GOT3 (cell line): ENCODE measurements around the gene STAG3.
"Not testable (repeated sequence)": the region's sequence is repeated elsewhere in the genome, so short reads cannot be mapped to it uniquely, and the experiment has no call there.

ENCODE experiments used
- DNase-seq: peaks from one replicate; lab custom pipeline; 2025; ENCODE audit warnings: mixed read lengths; lab: John Stamatoyannopoulos, UW

The STAG3 gene

DNA sequence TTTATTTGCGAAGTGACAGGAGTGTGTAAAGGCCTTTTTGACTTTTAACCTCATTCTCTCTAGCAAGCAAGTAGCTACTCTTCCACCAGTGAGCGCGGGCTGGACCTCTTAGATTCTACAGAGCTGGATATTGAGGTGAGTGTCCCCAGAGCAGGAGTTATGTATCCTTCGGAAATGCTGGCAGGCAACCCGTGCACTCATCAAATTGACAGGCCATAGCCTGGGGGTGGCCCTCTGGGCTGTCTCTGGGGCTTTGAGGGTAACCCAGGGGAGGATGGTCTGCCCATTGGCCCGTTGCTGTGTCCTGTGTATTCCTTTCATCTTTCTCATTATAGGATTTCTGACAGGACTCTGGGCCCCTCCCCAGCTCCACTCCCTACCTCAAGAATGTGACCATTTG is 36.0 kb downstream of the STAG3 start:
- DNase-seq: no peak

DNA sequence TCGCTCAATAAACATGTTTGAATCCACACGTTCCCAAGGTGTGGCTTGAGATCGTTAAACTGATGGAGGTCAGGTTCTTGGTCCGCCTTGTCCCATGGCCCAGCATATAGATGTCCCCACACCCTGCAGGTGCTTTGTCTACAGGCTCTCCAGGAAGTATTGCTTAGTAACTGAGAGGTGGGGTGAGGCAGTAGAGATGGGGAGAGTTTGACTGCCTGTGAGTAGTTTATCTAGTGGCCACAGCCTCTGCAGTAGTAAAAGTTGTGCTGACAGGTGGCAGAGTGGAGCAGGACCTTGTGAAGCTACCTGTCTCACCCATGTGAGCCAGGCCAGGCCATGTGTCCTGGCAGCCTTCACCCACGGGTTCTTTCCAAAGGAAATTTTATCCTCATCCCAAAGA is 36.6 kb downstream of the STAG3 start:
- DNase-seq: not testable (repeated sequence)

DNA sequence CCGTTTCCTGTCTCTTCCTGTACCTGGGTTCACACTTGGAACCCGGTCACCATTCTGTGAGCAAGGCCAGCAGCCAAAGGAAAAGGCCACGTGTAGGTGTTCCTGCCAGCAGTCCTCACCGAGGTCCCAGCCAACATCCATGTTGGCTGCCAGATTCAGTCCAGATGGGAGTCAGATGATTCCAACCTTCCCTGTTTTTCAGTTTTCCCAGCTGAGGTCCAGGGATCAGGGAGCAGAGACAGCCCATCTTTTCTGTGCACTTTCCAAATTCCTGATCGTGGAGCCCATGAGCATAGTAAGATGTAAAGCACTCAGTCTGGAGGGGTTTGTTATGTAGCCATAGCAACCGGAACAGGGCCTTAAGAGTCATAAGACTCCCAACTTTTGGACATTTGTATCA is 38.2 kb downstream of the STAG3 start:
- DNase-seq: no peak

DNA sequence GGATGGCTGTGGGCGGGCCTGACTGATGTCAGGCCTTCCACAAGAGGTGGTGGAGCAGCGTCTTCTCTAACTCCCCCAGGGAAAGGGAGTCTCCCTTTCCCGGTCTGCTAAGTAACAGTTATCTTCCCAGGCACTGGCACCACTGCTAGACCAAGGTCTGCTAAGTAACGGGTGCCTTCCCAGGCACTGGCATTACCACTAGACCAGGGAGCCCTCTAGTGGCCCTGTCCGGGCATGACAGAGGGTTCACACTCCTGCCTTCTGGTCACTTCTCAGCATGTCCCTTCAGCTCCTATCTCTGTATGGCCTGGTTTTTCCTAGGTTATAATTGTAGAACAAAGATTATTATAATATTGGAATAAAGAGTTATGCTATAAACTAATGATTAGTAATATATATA is 40.2 kb downstream of the STAG3 start:
- DNase-seq: peak; percentile 27

DNA sequence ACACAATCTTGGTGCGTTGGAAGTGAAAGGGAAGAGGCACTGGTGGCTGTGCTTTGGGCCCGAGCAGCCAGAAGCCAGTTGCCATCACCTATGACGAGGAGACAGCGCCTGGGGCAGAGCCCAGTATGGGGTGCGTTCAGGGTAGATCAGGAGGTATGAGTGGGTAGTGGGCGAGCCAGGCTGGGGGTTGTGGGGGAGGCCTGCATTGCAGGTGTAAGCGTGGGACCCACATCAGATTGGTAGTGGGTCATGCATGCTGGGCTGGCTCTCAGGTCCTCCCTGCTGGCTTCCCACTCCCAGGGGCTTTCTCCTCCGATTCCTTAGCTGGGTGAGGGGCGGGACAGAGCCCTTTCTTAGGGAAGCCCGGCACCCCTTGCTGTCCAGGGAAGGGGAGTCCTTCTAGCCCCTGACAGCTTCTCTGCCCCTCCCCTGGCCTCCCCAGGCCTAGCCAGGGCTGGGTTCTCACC is 41.6 kb downstream of the STAG3 start:
- DNase-seq: no peak

DNA sequence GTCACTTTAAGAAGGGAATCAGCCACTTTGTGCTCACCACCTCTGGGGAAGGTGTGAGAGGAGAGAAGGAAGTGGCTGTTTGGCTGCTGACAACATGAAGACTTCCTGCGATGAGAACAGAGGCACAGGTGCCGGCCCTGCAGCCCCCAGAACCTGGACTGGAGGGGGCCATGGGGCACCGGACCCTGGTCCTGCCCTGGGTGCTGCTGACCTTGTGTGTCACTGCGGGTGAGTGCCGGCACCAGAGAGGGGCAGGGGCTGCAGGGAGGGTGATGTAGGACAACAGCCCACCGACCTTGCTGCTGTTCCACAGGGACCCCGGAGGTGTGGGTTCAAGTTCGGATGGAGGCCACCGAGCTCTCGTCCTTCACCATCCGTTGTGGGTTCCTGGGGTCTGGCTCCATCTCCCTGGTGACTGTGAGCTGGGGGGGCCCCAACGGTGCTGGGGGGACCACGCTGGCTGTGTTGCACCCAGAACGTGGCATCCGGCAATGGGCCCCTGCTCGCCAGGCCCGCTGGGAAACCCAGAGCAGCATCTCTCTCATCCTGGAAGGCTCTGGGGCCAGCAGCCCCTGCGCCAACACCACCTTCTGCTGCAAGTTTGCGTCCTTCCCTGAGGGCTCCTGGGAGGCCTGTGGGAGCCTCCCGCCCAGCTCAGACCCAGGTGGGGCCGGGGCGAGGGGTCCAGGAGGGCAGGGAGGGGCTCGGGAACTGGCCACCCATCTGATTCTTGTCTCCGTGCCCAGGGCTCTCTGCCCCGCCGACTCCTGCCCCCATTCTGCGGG is 42.3 kb downstream of the STAG3 start, which contains the start of gene PVRIG:
PVRIG (plus strand) TSS at position 149 of the 785 bp plus-strand sequence; CDS start at position 171, 22 bp downstream.
- DNase-seq: not testable (repeated sequence)

DNA sequence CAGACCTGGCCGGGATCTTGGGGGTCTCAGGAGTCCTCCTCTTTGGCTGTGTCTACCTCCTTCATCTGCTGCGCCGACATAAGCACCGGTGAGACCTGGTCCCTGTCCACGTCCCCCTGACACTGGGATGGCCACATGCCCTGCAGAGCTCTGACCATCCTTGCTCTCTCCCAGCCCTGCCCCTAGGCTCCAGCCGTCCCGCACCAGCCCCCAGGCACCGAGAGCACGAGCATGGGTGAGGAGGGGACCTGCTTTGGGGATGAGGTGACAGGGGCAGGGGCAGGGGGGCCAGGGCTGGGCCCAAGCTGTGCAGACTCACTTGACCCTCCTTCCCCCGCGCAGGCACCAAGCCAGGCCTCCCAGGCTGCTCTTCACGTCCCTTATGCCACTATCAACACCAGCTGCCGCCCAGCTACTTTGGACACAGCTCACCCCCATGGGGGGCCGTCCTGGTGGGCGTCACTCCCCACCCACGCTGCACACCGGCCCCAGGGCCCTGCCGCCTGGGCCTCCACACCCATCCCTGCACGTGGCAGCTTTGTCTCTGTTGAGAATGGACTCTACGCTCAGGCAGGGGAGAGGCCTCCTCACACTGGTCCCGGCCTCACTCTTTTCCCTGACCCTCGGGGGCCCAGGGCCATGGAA is 43.0 kb downstream of the STAG3 start:
- no peak for DNase-seq

DNA sequence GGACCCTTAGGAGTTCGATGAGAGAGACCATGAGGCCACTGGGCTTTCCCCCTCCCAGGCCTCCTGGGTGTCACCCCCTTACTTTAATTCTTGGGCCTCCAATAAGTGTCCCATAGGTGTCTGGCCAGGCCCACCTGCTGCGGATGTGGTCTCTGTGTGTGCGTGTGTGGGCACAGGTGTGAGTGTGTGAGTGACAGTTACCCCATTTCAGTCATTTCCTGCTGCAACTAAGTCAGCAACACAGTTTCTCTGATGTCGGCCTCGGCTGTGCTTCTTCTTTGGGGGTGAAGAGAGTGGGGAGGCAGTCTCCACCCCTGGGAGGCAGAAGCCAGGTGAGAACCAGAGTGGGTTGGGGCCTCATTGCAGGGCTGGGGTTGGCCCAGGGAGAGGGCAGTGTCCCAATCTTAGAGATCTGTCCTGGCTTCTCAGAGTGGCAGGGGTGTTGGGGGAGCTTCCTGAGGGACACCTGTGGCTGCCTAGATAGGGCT is 43.6 kb downstream of the STAG3 start:
- DNase-seq: no peak

DNA sequence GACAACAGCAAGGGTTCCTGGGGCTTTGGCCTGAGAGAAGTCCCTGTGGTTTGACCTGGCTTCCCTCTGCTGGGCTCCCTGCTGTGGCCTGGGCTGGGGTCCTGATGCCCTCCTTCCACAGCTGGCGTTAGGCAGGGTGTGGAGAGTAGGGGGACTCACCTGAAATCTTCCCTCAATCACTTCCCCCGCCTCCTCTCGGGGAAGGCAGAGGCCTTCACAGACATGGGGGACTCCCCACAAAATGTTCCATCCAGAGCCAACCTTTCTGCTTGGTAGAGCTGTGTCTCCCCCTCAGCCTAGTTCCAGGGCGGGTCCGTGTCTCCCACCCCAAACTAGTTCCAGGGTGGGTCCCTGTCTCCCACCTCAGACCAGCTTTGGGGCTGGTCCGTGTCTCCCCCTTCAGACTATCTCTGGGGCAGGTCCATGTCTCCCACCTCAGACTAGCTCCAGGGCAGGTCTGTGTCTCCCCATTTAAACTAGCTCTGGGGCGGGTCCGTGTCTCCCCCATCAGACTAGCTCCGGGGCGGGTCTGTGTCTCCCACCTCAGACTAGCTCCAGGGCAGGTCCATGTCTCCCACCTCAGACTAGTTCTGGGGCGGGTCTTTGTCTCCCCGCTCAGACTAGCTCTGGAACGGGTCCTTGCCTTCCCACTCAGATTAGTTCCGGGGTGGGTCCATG is 44.2 kb downstream of the STAG3 start:
- DNase-seq: no peak

DNA sequence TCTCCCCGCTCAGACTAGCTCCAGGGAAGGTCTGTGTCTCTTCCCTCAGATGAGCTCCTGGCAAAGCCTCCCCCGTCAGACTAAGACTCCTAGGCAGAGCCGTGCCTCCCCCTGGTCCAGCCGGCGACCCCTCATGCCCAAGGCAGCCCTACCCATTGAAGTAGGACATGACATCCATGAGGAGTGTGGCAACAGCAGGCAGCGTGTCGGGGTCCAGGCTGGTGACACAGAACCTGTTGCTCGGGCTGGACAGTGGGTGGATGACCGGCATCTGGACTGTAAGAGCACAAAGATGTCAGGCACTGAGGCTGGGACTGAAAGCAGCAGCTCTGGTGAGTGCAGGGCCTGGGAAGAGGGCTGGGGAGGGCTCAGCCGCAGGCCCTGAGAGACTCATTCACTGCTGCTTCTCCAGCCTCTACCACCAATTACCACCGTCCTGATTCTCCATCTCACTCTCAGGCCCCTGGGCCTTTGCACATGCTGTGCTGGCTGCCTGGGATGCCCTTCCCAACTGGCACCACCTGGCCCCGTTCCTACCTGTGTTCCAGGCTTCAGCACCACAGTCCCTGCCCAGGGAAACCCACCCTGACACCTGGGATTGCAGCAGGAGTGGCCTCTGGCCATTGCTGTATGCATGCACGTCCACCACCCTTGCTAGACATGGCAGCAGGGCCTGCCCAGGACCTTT is 44.9 kb downstream of the STAG3 start:
- no peak for DNase-seq

DNA sequence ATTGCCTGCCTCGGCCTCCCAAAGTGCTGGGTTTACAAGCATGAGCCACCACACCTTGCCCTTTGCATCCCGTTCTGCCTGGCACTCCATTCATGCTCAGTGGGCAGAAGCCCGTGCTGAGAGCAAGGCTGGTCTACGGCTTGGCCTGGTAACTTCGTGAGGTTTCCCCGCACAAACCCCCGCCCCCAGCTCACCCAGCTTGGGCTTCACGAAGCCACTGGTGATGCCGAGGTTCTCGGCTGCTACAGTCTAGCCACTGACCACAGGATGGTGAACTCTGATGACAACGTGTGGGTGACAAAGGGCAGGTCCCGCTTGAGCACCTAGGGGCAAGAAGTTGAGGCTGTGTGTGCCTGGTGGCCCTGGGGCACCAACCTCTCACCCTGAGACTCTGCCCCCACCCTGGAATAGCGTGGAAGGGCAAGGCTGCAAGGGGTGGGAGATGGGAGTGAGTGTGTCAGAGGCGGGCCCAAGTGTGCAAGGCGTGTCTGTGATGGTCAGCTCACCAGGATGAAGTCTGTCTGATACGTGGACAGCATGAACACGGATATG is 45.7 kb downstream of the STAG3 start:
- DNase-seq: not testable (repeated sequence)

DNA sequence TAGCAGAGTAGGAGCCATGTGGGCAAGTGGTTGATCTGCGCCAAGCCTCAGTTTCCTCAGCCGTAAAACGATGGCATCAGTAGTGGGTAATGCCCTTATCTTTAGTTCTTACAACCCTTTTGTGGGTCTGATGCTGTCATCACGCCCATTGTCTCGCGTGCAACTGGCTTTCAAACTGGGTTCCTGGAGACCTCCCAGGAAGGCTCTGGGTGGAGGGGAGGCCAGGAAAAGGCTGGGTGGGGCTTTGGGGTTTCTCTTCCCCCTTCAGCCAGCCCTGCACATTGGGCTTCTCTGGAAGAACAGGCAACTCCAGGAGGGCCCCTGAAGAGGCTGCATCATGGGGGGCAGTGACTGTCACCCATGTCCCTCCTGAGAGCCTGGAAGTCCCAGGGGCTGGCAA is 47.2 kb downstream of the STAG3 start:
- DNase-seq: not testable (repeated sequence)

DNA sequence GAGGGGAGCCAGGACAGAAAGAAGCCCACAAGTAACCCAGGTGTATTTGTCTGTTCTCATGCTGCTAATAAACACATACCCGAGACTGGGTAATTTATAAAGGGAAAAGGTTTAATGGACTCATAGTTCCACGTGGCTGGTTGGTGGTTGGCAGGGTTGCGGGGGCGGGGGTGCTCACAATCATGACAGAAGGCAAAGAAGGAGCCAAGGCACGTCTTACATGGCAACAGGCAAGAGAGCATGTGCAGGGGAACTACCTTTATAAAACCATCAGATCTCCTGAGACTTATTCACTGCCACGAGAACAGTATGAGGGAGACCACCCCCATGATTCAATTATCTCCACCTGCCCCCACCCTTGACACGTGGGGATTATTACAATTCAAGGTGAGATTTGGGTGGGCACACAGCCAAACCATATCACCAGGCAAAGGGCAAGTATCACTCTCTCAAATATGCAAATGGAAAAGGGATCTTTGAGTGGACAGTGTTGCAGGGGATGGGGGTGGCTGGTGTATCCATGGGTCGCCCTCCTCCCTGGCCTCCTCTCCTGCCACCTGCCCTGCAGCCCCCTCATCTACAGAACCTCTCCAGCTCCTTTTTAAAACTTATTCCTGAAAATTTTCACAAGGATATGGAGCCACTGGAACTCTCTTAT is 57.1 kb downstream of the STAG3 start:
- not testable (repeated sequence) for DNase-seq

DNA sequence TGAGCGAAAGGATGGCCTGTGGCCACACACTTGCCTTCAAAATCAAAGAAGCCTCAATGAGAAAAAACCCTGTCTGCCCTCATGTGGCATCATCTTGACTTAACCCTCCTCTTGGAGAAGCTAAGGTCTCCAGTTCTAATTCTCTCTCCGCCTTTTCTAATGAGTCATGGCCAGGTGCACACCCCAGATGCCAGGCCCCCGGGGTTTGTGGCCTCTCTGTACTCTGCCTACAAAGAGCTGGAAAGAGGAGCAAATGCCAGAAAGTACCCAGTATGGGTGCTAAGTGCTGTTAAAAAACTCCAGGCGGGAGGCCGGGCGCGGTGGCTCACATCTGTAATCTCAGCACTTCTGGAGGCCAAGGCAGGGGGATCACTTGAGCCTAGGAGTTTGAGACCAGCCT is 62.3 kb downstream of the STAG3 start:
- not testable (repeated sequence) for DNase-seq

DNA sequence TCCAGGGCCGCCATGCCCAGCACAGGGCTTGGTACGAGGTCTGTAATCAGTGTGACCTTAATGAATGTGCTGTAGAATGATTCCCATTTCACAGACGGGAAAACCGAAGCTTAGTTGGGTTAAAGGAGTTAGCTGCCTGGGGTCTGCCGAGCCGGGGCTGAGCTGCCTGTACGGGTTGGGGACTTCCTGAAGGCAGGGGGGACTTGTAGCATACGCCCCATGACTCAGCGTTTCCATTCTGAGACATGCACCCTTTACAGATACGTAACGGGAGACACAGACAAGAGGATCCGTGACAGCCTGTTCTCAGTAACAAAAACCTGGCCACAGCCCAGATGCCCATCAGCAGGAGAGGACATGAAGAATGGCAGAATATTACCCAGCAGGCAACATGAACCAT is 65.7 kb downstream of the STAG3 start:
- DNase-seq: not testable (repeated sequence)

DNA sequence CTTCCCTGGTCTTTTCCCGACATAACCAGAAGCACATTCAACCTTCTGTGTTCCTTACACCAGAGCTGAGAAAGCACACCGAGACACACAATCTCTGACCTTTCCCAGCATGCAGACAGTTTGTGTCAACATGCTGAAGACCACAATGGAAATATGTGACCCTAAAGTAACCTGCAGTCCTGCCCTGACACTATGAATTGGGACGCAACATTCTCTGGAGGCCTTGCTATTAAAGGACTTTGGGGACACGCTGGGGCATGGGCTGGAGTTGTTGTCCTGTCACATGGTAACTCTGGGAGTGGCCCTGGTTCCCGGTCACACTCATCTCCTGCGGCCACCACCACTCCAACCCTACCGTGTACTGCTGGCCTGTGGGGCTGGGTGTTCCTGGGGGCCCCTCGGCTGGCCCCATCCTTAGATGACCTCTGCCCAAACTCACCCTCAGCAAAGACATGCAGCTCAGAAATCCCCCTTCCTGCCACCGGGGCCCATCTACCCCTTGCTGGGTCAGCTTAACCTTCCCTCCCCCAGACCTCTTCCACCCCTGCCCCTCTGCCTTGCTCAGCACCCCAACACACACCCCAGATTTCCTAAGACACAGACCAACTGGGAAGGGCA is 67.4 kb downstream of the STAG3 start:
- DNase-seq: not testable (repeated sequence)

DNA sequence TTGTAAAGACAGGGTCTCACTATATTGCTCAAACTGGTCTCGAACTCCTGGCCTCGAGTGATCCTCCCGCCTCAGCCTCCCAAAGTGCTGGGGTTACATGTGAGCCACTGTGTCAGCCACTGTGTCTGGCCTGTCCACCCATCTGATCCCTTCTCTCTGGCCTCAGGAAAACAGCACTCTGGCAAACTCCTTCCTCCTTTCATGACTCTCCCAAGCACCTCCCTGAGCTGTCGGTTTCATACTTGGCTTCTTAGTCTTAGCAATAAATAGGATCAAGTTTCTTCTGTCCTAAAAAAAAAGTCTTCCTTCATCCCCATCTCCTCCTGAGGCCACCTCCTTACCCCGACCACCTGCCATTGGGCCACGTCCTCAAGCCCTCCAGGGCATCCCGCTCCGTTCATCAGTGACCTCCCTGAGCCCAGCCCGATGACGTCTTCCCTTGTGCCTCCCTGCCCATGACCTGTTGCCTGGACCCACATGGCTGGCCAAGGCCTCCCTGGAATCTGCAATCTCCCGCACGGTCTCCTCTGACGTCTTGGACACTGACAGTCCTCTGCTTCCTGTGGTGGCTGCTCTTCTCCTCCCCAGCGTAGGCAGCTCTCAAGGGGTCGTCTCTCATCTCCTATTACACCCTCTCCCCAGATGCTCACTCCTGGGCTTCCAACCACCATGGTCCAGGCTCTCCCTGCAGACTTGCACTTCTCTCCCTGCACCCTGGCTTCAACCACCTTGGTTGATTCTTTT is 68.6 kb downstream of the STAG3 start:
- not testable (repeated sequence) for DNase-seq

DNA sequence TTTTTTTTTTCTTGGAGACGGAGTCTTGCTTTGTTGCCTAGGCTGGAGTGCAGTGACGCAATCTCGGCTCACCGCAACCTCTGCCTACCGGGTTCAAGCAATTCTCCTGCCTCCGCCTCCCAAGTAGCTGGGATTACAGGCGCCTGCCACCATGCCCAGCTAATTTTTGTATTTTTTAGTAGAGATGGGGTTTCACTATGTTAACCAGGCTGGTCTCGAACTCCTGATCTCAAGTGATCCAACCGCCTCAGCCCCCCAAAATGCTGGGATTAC is 69.1 kb downstream of the STAG3 start:
- not testable (repeated sequence) for DNase-seq

DNA sequence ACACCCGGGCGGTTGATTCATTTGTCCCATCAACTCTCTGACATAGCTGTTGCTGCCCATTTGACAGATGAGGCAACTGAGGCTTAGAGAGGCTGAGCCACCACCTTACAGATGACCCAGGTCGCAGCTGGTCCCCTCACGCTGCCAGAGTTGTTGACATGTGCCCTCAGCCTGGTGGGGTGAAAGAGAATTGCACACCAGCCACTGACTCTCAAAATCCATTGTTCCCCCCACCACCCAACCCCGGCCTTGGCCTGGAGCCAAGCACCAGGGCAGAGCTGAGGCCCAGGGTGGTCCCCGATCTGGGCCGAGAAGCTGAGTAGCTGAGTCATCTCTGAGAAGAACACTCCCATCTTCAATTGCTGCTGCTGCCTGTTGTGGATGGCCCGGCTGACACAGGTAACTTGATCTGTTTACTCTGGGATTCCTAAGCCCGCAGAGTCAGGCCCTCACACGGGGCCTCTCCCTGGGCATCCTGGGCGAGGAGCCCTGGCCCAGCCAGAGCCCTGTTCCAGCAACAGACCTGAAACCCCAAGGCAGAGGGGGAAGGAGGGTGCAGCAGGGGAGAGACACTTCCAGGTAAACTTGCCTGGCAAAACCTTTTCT is 69.5 kb downstream of the STAG3 start:
- no peak for DNase-seq

DNA sequence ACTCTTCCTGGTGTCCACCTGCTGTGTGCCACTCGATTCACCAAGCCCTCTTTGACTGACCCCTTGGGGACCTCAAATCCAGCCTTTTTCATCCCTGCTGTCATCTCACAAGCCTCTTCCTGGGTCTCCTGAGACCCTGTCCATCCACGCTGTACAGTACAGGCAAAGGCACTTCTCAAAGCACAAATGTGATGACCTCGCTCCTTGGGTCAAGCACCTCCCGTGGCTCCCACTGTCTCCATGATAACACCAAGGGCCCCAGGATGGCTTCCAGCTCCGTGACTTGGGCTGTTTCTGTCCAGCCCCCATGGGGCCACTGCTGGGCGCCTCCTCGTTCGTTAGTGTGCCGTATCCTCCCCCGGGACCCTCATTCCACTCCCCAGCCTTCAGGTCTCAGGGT is 70.8 kb downstream of the STAG3 start:
- no peak for DNase-seq
